ENCODE data around the gene NRBF2. TPM values are rescaled to one million over a fixed set of nuclear protein-coding genes. Genes with fewer than 3 reads are reported as not detected.

NRBF2 gene
- total RNA-seq, 1 donor, result 26.2 TPM

DNA sequence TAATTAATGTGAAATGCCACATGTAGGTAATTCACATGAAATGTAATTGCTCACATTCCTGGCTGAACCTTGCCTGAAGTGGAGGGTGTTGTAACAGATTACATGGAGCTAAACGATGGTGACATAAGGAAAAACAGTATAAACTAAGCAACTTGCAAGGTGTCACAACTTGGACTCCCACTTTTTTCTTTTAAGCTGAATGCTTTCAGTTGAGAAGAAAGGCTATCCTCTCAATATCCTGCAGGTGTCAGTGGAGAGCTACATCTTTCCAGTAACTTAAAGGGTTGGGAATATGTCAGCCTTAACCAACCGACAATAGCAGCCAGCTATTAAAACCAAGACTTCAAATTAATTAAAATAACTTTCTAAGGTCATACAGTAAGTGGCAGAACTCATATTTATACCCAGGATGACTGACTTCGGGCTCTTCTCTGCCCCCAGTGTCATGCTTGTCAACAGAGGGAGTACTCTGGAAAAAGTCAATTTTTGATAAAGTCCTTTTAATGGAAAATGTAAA lies 33.7 kb downstream of the NRBF2 start:
- H3K4me1 ChIP-seq (ENCODE audit: insufficient read depth, low read length), result no peaks in the 10 kb centered on the region
- H3K4me3 ChIP-seq (ENCODE audit: low read length), result no peak overlapping the region
- no peaks in the 10 kb centered on the region for H3K9me3 ChIP-seq (ENCODE audit: low read depth, low read length)
- no peaks in the 10 kb centered on the region for H3K27me3 ChIP-seq (ENCODE audit: insufficient read depth, low read length)

GRCh38 chr10:63168821-63169462 lies 35.8 kb downstream of the NRBF2 start:
- H3K4me1 ChIP-seq (ENCODE audit: insufficient read depth, low read length), result peaks cover 10% of the 10 kb centered on the region
- no peak overlapping the region for H3K4me3 ChIP-seq (ENCODE audit: low read length)
- H3K9me3 ChIP-seq (ENCODE audit: low read depth, low read length), result no peaks in the 10 kb centered on the region
- no peaks in the 10 kb centered on the region for H3K27me3 ChIP-seq (ENCODE audit: insufficient read depth, low read length)

DNA sequence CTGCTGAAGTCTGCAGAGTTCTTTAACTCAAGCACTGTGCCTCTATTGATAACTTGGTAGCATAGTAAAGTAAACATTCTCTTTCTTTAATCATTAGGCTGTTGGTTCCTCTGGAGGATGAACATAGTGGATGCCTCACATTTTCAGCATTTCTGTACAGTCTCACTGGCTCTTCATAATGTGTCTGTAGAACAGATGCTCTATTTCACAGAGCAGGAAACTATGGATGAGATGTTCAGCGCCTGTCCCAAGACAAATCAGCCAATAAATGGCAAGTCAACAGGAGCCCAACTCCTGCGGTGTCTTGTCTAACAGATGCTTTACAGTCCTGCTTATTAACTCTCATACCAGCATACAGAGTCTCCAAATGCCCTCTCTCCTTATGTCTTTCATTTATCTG lies 36.5 kb downstream of the NRBF2 start:
- no peaks in the 10 kb centered on the region for H3K9me3 ChIP-seq (ENCODE audit: low read depth, low read length)
- H3K4me3 ChIP-seq (ENCODE audit: low read length), result no peak overlapping the region
- peaks cover 15% of the 10 kb centered on the region for H3K4me1 ChIP-seq (ENCODE audit: insufficient read depth, low read length)
- no peaks in the 10 kb centered on the region for H3K27me3 ChIP-seq (ENCODE audit: insufficient read depth, low read length)

- no peaks in the 10 kb centered on the region for H3K27me3 ChIP-seq (ENCODE audit: insufficient read depth, low read length)
- no peak overlapping the region for H3K4me3 ChIP-seq (ENCODE audit: low read length)
- no peaks in the 10 kb centered on the region for H3K9me3 ChIP-seq (ENCODE audit: low read depth, low read length)
- peaks cover 16% of the 10 kb centered on the region for H3K4me1 ChIP-seq (ENCODE audit: insufficient read depth, low read length)
Measured at GRCh38 chr10:63171255-63171855, 38.2 kb downstream of the NRBF2 start.

DNA sequence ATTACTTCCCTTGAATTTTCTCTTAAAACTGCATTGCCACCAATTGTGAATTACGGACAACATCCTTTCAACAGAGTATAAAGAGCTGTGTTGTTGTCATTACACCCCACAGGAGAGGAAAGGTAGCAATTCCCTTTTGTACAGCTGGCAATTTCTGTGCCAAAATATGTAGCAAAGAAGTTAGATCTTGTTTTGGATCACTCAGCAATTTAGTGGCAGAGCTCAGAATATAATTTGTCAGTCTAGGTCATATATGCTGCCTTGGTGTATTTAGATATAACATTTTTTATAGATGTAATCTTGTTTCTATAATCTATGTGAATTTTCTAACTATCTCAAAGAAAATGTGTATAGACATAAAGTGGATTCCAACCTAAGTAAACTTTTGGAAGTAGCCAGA lies 38.8 kb downstream of the NRBF2 start:
- Histone ChIP-seq H3K9me3 (ENCODE audit: low read depth, low read length) (no peaks in the 10 kb centered on the region), H3K4me1 (ENCODE audit: insufficient read depth, low read length) (peaks cover 16% of the 10 kb centered on the region), H3K27me3 (ENCODE audit: insufficient read depth, low read length) (no peaks in the 10 kb centered on the region), H3K4me3 (ENCODE audit: low read length) (no peak overlapping the region)

DNA sequence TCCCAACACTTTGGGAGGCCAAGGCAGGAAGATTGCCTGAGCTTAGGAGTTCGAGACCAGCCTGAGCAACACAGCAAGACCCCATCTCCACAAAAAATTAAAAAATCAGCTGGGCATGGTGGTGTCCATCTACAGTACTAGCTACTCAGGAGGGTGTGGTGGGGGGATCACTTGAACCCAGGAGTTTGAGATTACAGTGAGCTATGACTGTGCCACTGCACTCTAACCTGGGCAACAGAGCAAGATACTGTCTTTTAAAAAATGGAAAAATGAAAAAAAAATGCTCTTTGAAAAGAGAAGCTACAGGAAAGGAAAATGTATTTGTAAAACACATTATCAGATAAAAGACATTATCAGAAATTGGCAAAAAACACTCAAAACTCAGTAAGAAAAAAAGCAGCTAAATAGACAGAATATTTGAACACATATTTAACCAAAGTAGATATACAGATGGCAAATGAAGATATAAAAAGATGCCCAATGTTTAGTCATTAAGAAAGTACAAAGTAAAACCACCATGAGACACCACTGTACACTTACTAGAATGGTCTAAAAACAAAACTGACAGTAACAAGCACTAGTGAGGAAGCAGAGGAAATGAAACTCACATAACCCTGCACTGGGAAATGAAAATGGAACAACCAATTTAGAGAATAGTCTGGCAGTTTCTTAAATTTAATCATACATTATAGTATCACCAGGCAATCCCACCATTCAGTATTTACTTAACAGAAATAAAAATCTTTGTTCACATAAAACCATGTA lies 40.5 kb downstream of the NRBF2 start:
- peaks cover 16% of the 10 kb centered on the region for H3K4me1 ChIP-seq (ENCODE audit: insufficient read depth, low read length)
- no peak overlapping the region for H3K4me3 ChIP-seq (ENCODE audit: low read length)
- no peaks in the 10 kb centered on the region for H3K9me3 ChIP-seq (ENCODE audit: low read depth, low read length)
- no peaks in the 10 kb centered on the region for H3K27me3 ChIP-seq (ENCODE audit: insufficient read depth, low read length)

DNA sequence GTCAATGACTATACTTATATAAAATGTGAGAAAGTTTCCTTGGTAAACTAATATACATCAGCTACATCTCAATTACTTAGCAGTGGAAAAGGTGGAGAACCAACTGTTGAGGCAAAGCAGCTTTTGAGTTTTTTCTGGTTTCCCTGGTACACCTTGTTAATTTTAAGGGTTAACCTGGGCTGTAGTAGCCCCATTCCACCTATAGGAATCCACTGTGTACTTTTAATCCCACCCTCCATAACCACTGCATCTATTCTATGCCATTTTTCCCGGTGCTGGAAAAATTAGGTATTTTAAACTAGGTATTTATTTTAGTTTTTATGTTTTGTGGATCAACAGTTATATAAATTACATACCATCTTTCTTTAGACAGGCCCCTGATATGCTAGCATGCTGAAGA lies 42.4 kb downstream of the NRBF2 start:
- Histone ChIP-seq H3K27me3 (ENCODE audit: insufficient read depth, low read length) (no peaks in the 10 kb centered on the region), H3K4me3 (ENCODE audit: low read length) (no peak overlapping the region), H3K9me3 (ENCODE audit: low read depth, low read length) (no peaks in the 10 kb centered on the region), H3K4me1 (ENCODE audit: insufficient read depth, low read length) (peaks cover 16% of the 10 kb centered on the region)

DNA sequence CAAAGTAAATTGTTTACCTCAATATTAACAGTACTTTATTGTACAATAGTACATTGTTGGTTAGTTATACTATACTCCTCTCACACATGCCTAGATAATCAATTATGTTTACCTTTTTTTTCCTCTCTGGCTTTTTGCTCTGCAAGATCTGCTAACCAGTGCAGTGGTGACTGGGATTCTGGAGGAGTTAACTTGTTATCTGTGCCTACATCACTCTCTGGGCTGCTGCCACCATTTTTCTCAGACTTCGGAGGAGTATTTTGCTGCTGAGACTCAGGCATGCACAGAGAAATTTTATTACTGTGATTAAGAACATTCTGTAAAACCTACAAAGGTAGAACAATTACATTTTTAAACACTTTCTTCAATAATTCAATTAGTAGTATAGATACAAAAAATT lies 59.7 kb downstream of the NRBF2 start:
- no peaks in the 10 kb centered on the region for H3K27me3 ChIP-seq (ENCODE audit: insufficient read depth, low read length)
- H3K4me1 ChIP-seq (ENCODE audit: insufficient read depth, low read length), result no peaks in the 10 kb centered on the region
- H3K9me3 ChIP-seq (ENCODE audit: low read depth, low read length), result no peaks in the 10 kb centered on the region
- H3K4me3 ChIP-seq (ENCODE audit: low read length), result no peak overlapping the region

GRCh38 chr10:63197344-63198092 lies 64.4 kb downstream of the NRBF2 start:
- Histone ChIP-seq H3K9me3 (ENCODE audit: low read depth, low read length) (no peaks in the 10 kb centered on the region), H3K4me1 (ENCODE audit: insufficient read depth, low read length) (no peaks in the 10 kb centered on the region), H3K27me3 (ENCODE audit: insufficient read depth, low read length) (no peaks in the 10 kb centered on the region), H3K4me3 (ENCODE audit: low read length) (no peak overlapping the region)

DNA sequence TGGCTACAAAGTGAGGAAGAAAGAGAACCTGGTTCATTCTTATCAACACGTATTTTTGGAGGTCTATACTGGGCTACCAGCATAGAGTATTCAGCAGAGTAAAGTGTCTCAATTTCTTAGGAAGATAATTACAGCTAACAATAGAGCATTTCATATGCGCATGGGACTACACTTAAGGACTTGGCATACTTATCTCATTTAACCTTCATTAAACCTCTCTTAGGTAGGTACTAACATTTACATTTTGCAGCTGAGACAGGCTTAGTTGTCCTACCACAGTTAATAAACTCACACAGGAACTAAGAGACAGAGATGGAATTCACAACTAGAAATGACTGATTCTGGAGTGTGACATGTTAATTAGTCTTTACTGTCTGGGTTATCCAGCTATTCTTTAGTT lies 66.6 kb downstream of the NRBF2 start:
- Histone ChIP-seq H3K4me1 (ENCODE audit: insufficient read depth, low read length) (no peaks in the 10 kb centered on the region), H3K9me3 (ENCODE audit: low read depth, low read length) (no peaks in the 10 kb centered on the region), H3K4me3 (ENCODE audit: low read length) (no peak overlapping the region), H3K27me3 (ENCODE audit: insufficient read depth, low read length) (no peaks in the 10 kb centered on the region)

DNA sequence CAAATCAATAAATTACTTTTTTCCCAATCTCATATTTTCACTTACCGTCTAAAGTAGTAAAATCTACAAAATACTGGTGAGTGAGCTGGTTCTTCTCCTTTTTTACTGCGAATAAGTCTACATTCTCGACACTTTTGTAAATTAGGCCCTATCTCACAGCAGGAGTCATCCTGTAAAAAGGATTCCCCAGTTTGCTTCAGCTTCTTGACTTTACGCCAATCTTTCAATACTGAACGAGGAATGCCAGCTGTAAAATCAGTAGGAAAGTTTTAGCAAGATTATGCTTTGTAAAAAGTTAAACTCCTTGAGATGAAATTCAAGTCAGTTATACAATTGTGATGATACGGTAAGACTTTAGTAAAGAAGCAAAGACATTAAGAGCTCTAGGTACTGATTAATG lies 67.3 kb downstream of the NRBF2 start:
- H3K4me3 ChIP-seq (ENCODE audit: low read length), result no peak overlapping the region
- no peaks in the 10 kb centered on the region for H3K27me3 ChIP-seq (ENCODE audit: insufficient read depth, low read length)
- no peaks in the 10 kb centered on the region for H3K4me1 ChIP-seq (ENCODE audit: insufficient read depth, low read length)
- no peaks in the 10 kb centered on the region for H3K9me3 ChIP-seq (ENCODE audit: low read depth, low read length)

GRCh38 chr10:63201118-63201517 lies 68.0 kb downstream of the NRBF2 start:
- no peaks in the 10 kb centered on the region for H3K9me3 ChIP-seq (ENCODE audit: low read depth, low read length)
- H3K27me3 ChIP-seq (ENCODE audit: insufficient read depth, low read length), result no peaks in the 10 kb centered on the region
- H3K4me1 ChIP-seq (ENCODE audit: insufficient read depth, low read length), result peaks cover 5% of the 10 kb centered on the region
- no peak overlapping the region for H3K4me3 ChIP-seq (ENCODE audit: low read length)

Measured in mononuclear cell (primary cell).